Mammary epithelial cell (primary cell): ENCODE data around the gene LIME1.

Source experiments
- CTCF ChIP-seq, 2 donors: IDR thresholded peaks in 1 of 2; conservative IDR thresholded peaks in 1 of 2; 2 replicates each; pipeline ENCODE4 v1.5.1; 2011 to 2012; ENCODE audit warnings: inconsistent platforms in 2 of 2, low read length in 2 of 2, mild to moderate bottlenecking in 2 of 2, control low read depth in 1 of 2, low read depth in 1 of 2; ENCODE audit not compliant: insufficient read depth in 1 of 2; ENCODE audit errors: extremely low read depth in 1 of 2
- EZH2 ChIP-seq: IDR thresholded peaks from 2 replicates; pipeline ENCODE4 v1.6.1; 2012; ENCODE audit warnings: low read length, inconsistent platforms, borderline replicate concordance

GRCh38 chr20:63782521-63782971 is 46.1 kb downstream of the LIME1 start:
- no peak for TF ChIP-seq CTCF (conservative IDR thresholded peaks at IDR 0.05 in 1 of 2, IDR thresholded peaks at IDR 0.05 in 1 of 2; ENCODE audit: extremely low read depth in 1 of 2, insufficient read depth in 1 of 2, low read depth in 1 of 2, low read length in 2 of 2)
- TF ChIP-seq EZH2: no peak
